ENCODE results near the gene C10orf67.
"Not testable (repeated sequence)": the region's sequence is repeated elsewhere in the genome, so short reads cannot be mapped to it uniquely, and the experiment has no call there.

Gene C10orf67

GRCh38 chr10:23322082-23322481 lies 22.5 kb downstream of the C10orf67 start:
- no peak for DNase-seq

- no peak for DNase-seq
Measured at GRCh38 chr10:23319835-23320234, 24.8 kb downstream of the C10orf67 start.

- DNase-seq = no peak
Measured at GRCh38 chr10:23318359-23318758, 26.2 kb downstream of the C10orf67 start.

- no peak for DNase-seq
Measured at GRCh38 chr10:23317416-23317815, 27.2 kb downstream of the C10orf67 start.

GRCh38 chr10:23316406-23316805 lies 28.2 kb downstream of the C10orf67 start:
- DNase-seq = no peak

- no peak for DNase-seq
Measured at GRCh38 chr10:23315966-23316365, 28.6 kb downstream of the C10orf67 start.

- DNase-seq = peak; percentile 40
Measured at GRCh38 chr10:23314835-23315239, 29.8 kb downstream of the C10orf67 start.

GRCh38 chr10:23311034-23311433 lies 33.6 kb downstream of the C10orf67 start:
- no peak for DNase-seq

GRCh38 chr10:23310404-23310803 lies 34.2 kb downstream of the C10orf67 start:
- DNase-seq = no peak

- not testable (repeated sequence) for DNase-seq
Measured at GRCh38 chr10:23299961-23300360, 44.6 kb downstream of the C10orf67 start.

- DNase-seq = no peak
Measured at GRCh38 chr10:23294638-23295247, 49.9 kb downstream of the C10orf67 start.

- no peak for DNase-seq
Measured at GRCh38 chr10:23293973-23294590, 50.5 kb downstream of the C10orf67 start.

- no peak for DNase-seq
Measured at GRCh38 chr10:23293145-23293724, 51.4 kb downstream of the C10orf67 start.

GRCh38 chr10:23291551-23292334 lies 52.9 kb downstream of the C10orf67 start:
- DNase-seq = no peak

- DNase-seq = no peak
Measured at GRCh38 chr10:23284674-23285335, 59.8 kb downstream of the C10orf67 start.

GRCh38 chr10:23284155-23284554 lies 60.4 kb downstream of the C10orf67 start:
- no peak for DNase-seq

- no peak for DNase-seq
Measured at GRCh38 chr10:23283680-23284079, 60.9 kb downstream of the C10orf67 start.

GRCh38 chr10:23281044-23281433 lies 63.6 kb downstream of the C10orf67 start:
- no peak for DNase-seq

- no peak for DNase-seq
Measured at GRCh38 chr10:23280419-23281043, 64.1 kb downstream of the C10orf67 start.

- no peak for DNase-seq
Measured at GRCh38 chr10:23275355-23275754, 69.2 kb downstream of the C10orf67 start.

GRCh38 chr10:23274179-23274578 lies 70.4 kb downstream of the C10orf67 start:
- not testable (repeated sequence) for DNase-seq

GRCh38 chr10:23270531-23270930 lies 74.1 kb downstream of the C10orf67 start:
- no peak for DNase-seq
